GM12875 (cell line): ENCODE data around the gene TRPM4.
A peak's percentile ranks its signal among the peaks of the same experiment; 100 is the strongest.
"Not testable (repeated sequence)": the region's sequence is repeated elsewhere in the genome, so short reads cannot be mapped to it uniquely, and the experiment has no call there.

ENCODE experiments used
- H3K4me3 ChIP-seq: one replicate; pipeline ENCODE4 v1.5.1; 2011; ENCODE audit warnings: low read depth, low read length, control low read depth
- TF ChIP-seq, protein P1 (sequence below): IDR thresholded peaks from 2 replicates; pipeline ENCODE4 v1.5.1; 2011; ENCODE audit warnings: low read depth, mild to moderate bottlenecking, control low read depth, inconsistent platforms, low read length, moderate library complexity, borderline replicate concordance; ENCODE audit not compliant: insufficient read depth

TRPM4 gene

DNA sequence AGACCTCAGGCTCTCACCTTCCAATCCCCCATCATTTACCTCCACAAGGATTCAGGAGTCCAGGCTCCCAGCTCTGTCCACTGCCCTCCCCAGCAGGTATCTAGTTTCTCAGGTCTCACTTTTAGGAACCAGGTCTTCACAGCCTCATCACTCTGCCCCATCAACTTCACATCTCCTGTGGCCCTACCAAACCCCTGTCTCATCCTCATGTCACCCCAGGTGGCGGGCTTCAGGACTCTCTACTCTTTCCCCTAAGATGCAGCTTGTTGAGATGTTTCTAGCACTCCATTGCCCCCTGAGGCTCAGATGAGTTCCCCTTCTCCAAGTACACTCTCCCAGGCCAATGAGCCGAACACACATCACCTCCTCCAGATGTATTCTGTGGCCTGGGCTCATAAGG is 36.7 kb upstream of the TRPM4 start:
- TF ChIP-seq, protein P1, sequence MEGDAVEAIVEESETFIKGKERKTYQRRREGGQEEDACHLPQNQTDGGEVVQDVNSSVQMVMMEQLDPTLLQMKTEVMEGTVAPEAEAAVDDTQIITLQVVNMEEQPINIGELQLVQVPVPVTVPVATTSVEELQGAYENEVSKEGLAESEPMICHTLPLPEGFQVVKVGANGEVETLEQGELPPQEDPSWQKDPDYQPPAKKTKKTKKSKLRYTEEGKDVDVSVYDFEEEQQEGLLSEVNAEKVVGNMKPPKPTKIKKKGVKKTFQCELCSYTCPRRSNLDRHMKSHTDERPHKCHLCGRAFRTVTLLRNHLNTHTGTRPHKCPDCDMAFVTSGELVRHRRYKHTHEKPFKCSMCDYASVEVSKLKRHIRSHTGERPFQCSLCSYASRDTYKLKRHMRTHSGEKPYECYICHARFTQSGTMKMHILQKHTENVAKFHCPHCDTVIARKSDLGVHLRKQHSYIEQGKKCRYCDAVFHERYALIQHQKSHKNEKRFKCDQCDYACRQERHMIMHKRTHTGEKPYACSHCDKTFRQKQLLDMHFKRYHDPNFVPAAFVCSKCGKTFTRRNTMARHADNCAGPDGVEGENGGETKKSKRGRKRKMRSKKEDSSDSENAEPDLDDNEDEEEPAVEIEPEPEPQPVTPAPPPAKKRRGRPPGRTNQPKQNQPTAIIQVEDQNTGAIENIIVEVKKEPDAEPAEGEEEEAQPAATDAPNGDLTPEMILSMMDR, result no peak
- no peak overlapping the region for H3K4me3 ChIP-seq

DNA sequence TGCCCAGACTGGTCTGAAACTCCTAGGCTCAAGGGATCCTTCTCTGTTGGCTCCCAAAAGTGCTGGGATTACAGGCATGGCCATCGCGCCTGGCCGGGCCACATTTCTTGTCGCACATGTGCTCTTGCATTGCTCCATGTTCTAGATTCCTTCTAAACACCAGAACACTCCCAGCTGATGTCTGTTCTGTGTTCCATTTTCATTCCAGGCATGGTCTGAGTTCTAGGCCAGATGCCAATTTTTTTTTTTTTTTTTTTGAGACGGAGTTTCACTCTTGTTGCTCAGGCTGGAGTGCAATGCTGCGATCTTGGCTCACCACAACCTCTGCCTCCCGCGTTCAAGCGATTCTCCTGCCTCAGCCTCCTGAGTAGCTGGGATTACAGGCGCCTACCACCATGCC is 35.8 kb upstream of the TRPM4 start:
- H3K4me3 ChIP-seq, result not testable (repeated sequence)

DNA sequence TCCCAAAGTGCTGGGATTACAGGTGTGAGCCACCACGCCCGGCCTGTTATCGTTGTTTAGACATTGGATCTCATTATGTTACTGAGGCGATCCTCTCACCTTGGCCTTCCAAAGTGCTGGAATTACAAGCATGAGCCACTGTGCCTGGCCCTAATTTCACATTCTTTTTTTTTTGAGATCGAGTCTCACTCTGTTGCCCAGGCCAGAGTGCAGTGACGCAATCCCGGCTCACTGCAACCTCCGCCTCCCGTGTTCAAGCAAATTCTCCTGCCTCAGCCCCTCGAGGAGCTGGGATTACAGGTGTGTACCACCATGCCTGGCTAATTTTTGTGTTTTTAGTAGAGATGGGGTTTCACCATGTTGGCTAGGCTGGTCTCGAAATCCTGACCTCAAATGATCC is 34.3 kb upstream of the TRPM4 start:
- not testable (repeated sequence) for H3K4me3 ChIP-seq

DNA sequence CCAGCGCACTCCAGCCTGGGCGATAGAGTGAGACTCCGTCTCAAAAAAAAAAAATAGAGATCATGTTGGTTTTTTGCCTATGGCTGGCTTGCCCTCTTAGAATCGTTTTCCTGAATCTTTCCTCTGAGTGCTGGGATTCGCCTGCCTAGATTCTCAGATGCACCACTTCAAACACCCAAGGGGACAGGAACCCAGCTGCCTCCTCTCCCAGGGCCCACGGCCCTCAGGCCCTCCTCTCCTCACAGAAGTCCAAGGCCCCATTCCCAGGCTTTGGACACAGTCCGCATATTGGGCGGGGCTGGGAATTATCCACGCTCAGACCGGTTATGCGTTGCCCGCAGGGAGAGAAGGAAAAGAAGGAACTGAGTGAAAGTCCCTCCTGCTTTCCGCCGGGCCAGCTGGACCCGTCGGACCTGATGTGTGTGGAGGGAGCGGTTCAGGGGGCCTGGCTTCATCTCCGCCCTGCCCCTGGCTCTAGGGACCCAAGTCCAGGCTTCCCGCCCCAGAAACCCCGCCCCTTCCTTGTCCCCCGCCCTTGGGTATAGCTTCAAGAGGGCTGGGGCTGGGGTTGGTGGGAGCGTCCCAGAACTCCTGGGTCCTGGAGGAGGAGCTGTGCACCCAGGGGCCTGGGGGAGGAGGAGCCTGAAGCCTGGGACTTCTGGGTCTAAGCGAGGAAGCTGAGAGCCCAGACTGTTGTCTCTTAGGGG is 32.4 kb upstream of the TRPM4 start:
- H3K4me3 ChIP-seq, result no peak overlapping the region
- TF ChIP-seq, protein P1, result no peak

DNA sequence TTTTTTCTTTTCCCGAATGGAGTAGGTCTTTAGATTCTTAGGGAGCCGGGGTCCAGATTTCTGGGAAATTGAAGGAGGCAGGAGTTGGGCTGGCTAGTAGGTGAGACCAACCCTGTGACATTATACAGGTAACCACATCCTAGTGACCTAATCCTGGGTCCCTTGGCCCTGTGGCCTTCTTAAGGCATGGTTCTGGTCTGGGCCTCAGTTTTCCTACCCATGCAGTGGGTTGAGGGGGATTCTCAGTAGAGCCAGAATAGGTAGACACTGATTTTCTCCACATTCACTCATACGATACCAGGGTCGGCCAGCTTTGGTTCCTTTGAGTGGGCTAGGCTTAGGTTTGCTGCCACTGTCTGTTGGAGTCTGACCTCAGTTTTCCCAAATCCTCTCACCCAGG is 31.0 kb upstream of the TRPM4 start:
- no peak overlapping the region for H3K4me3 ChIP-seq
- TF ChIP-seq, protein P1, result no peak

DNA sequence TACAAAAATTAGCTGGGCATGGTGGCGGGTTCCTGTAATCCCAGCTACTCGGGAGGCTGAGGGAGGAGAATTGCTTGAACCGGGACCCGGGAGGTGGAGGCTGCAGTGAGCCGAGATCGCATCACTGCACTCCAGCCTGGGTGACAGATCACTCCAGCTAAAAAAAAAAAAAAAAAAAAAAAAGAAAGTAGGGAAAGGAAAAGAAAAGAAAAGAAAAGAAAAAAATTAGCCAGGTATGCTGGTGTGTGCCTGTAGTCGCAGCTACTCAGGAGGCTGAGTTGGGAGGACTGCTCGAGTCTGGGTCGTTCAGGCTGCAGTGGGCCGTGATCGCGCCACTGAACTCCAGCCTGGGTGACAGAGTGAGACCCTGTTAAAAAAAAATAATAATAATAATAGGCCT is 30.4 kb upstream of the TRPM4 start:
- not testable (repeated sequence) for H3K4me3 ChIP-seq

DNA sequence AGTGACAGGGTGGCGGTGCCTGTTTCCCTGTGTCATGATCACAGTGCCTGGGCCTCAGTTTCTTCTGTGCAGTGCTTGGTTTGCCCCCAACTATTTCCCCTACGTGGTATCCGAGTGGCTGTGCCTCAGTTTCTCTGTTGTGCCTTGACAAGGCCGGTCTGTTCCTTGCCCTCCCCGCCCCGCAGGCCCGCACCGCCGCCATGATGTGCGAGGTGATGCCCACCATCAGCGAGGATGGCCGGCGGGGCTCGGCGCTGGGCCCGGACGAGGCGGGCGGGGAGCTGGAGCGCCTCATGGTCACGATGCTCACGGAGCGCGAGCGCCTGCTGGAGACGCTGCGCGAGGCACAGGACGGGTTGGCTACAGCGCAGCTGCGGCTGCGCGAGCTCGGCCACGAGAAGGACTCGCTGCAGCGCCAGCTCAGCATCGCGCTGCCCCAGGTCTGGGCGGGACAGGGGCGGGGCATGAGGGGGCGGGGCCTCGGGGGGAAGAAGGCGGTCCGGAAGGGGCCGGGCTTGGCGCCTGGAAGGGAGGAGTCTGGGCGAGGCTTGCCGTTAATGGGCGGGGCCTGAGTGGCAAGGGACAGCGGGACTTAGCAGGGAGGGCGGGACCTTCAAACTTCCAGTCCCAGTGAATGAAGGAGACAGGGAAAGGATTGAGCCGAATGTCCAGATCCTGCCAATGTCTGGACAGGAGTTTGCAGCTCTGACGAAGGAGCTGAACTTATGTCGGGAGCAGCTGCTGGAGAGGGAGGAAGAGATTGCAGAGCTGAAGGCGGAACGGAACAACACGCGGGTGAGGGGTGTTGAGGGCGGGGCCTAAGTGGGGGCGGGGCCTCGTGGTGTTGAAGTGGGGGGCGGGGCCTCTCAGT is 29.7 kb upstream of the TRPM4 start:
- TF ChIP-seq, protein P1, result 0 out of 2 replicates have a peak, but pooled peaks have one; percentile 18
- peak overlapping the region; percentile 38 for H3K4me3 ChIP-seq

DNA sequence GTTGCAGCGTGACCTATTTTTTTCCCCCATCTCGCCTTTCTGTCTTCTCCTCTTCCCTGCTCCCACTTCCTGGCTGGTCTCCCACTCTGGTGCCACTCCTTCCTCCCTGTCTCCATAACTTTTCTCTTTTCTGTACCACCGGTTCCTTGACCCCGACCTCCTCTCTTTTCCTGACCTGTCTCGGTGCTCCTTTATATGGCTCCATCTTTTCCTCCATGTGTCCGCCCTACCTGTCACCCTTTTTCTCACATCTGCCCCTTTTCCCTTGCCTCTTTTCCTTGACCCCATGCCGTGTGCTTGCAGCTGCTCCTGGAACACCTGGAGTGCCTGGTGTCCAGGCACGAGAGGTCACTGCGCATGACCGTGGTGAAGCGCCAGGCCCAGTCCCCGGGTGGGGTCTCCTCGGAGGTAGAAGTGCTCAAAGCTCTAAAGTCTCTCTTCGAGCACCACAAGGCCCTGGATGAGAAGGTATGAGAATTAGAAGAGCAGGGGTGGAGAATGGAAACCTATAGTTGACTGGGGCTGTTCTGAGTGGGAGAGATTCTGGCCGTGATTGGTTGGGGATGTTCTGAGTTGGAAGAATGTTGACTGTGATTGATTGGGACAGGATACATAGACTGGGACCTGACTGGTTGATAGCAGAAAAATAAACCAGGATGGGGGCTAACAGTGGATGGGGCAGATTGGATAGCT is 28.9 kb upstream of the TRPM4 start:
- no peak overlapping the region for H3K4me3 ChIP-seq
- TF ChIP-seq, protein P1, result no peak
